Suppressor macrophage treated with lipopolysaccharide for 1 hour (primary cell): ENCODE data around the gene UGT1A5.
A peak's percentile ranks its signal among the peaks of the same experiment; 100 is the strongest.
"Not testable (repeated sequence)": the region's sequence is repeated elsewhere in the genome, so short reads cannot be mapped to it uniquely, and the experiment has no call there.

Source experiments
- DNase-seq, 3 donors: peaks; one replicate each; pipeline ENCODE4 v3.0.0-alpha.2; 2020 to 2022

The UGT1A5 gene

GRCh38 chr2:233747283-233747544 lies 34.5 kb downstream of the UGT1A5 start:
- DNase-seq: no peak

- not testable (repeated sequence) for DNase-seq
These were observed 38.0 kb downstream of the UGT1A5 start for GRCh38 chr2:233750689-233751088.

GRCh38 chr2:233751212-233752009 lies 38.7 kb downstream of the UGT1A5 start:
- DNase-seq: not testable (repeated sequence)

GRCh38 chr2:233754872-233755611 lies 42.3 kb downstream of the UGT1A5 start:
- DNase-seq: no peak

GRCh38 chr2:233756429-233757081 lies 43.8 kb downstream of the UGT1A5 start:
- DNase-seq: no peak

- DNase-seq: no peak
These were observed 45.4 kb downstream of the UGT1A5 start for GRCh38 chr2:233758141-233758540.

- no peak for DNase-seq
These were observed 46.1 kb downstream of the UGT1A5 start for GRCh38 chr2:233758849-233759248.

- no peak for DNase-seq
These were observed 47.3 kb downstream of the UGT1A5 start, which contains the start of gene UGT1A1 for GRCh38 chr2:233760043-233760442. UGT1A1 (plus strand) TSS chr2:233760270; CDS start chr2:233760288, 18 bp downstream.

- no peak for DNase-seq
These were observed 48.5 kb downstream of the UGT1A5 start for GRCh38 chr2:233761040-233761769.

GRCh38 chr2:233764264-233764663 lies 51.6 kb downstream of the UGT1A5 start:
- DNase-seq: peak in 2 of 3 donors; percentile 17 to 22

GRCh38 chr2:233764761-233765160 lies 52.1 kb downstream of the UGT1A5 start:
- DNase-seq: no peak

- DNase-seq: no peak
These were observed 53.7 kb downstream of the UGT1A5 start for GRCh38 chr2:233766416-233766815.

- DNase-seq: no peak
These were observed 55.4 kb downstream of the UGT1A5 start for GRCh38 chr2:233768076-233768475.

- no peak for DNase-seq
These were observed 56.6 kb downstream of the UGT1A5 start for GRCh38 chr2:233769260-233769659.

GRCh38 chr2:233772153-233772552 lies 59.4 kb downstream of the UGT1A5 start:
- no peak for DNase-seq

GRCh38 chr2:233772583-233772982 lies 59.9 kb downstream of the UGT1A5 start:
- DNase-seq: no peak

- no peak for DNase-seq
These were observed 61.1 kb downstream of the UGT1A5 start for GRCh38 chr2:233773854-233774253.

GRCh38 chr2:233775414-233775813 lies 62.7 kb downstream of the UGT1A5 start:
- no peak for DNase-seq

GRCh38 chr2:233778030-233778429 lies 65.3 kb downstream of the UGT1A5 start, which contains the start of gene MROH2A:
MROH2A (plus strand) TSS chr2:233778330; CDS start chr2:233779359, 1,029 bp downstream.
- no peak for DNase-seq

GRCh38 chr2:233779722-233780121 lies 67.0 kb downstream of the UGT1A5 start:
- no peak for DNase-seq

- DNase-seq: no peak
These were observed 68.1 kb downstream of the UGT1A5 start for GRCh38 chr2:233780771-233781170.

- DNase-seq: no peak
These were observed 76.8 kb downstream of the UGT1A5 start for GRCh38 chr2:233789554-233789953.
